Activated naive CD4-positive, alpha-beta T cell treated with anti-CD3 and anti-CD28 coated beads, Interleukin-2, amount 50 U/mL, for 16 hours (primary cell): ENCODE measurements around the gene C6orf136.

ENCODE experiments used
- DNase-seq: peaks from one replicate; pipeline ENCODE4 v3.0.0-alpha.2; 2020

C6orf136 gene

GRCh38 chr6:30687659-30688431 is 40.9 kb downstream of the C6orf136 start:
- DNase-seq: no peak

- no peak for DNase-seq
Measured at GRCh38 chr6:30688569-30688968, 41.6 kb downstream of the C6orf136 start.

GRCh38 chr6:30689022-30689865 is 42.3 kb downstream of the C6orf136 start:
- DNase-seq: no peak

- DNase-seq: no peak
Measured at GRCh38 chr6:30689985-30690384, 43.1 kb downstream of the C6orf136 start.

- peak; percentile 77 for DNase-seq
Measured at GRCh38 chr6:30690403-30691207, 43.7 kb downstream of the C6orf136 start, which contains the start of gene NRM. Gene NRM (minus strand): TSS chr6:30690984. CDS start chr6:30690974, 10 bp downstream.

GRCh38 chr6:30691208-30691847 is 44.4 kb downstream of the C6orf136 start:
- no peak for DNase-seq

GRCh38 chr6:30696432-30696831 is 49.5 kb downstream of the C6orf136 start:
- no peak for DNase-seq

- DNase-seq: no peak
Measured at GRCh38 chr6:30700340-30700739, 53.4 kb downstream of the C6orf136 start.
